ENCODE measurements around the gene DNM3.

- no peak for TF ChIP-seq POLR2A (IDR thresholded peaks at IDR 0.05; ENCODE audit: low read depth, low read length)
- TF ChIP-seq CTCF (IDR thresholded peaks at IDR 0.05; ENCODE audit: extremely low read depth in 1 of 2, insufficient read depth in 1 of 2, low read depth in 1 of 2, low read length in 2 of 2), result no peak
- TF ChIP-seq JUN (IDR thresholded peaks at IDR 0.05; ENCODE audit: borderline replicate concordance, insufficient read depth, insufficient read length, low read depth), result no peak
- no peak for TF ChIP-seq POLR2AphosphoS5 (IDR thresholded peaks at IDR 0.05; ENCODE audit: insufficient read depth, low read depth, low read length)
- no peak for TF ChIP-seq GATA2 (IDR thresholded peaks at IDR 0.05; ENCODE audit: insufficient read depth, insufficient read length, low read depth, low read length)
Measured at GRCh38 chr1:172004671-172005070, 163.4 kb downstream of the DNM3 start.
